SH-SY5Y (cell line): Measurements from ENCODE around the gene BPIFA2.

Experiments
- GATA2 ChIP-seq: IDR thresholded peaks from 2 replicates; pipeline ENCODE4 v1.6.1; 2011; ENCODE audit warnings: mild to moderate bottlenecking, low read depth, low read length
- GATA3 ChIP-seq: IDR thresholded peaks from 2 replicates; pipeline ENCODE4 v1.6.1; 2011; ENCODE audit warnings: low read depth, mild to moderate bottlenecking, low read length, moderate library complexity

GRCh38 chr20:33191955-33192354, 24.0 kb downstream of the BPIFA2 start:
- TF ChIP-seq GATA2 (no peak), GATA3 (no peak)
